Right hindlimb (tissue), 1 donor: ENCODE measurements around the gene GYPC.

ENCODE experiments used
- DNase-seq: peaks from one replicate; pipeline ENCODE4 v3.0.0-alpha.2; 2018

GYPC gene

DNA sequence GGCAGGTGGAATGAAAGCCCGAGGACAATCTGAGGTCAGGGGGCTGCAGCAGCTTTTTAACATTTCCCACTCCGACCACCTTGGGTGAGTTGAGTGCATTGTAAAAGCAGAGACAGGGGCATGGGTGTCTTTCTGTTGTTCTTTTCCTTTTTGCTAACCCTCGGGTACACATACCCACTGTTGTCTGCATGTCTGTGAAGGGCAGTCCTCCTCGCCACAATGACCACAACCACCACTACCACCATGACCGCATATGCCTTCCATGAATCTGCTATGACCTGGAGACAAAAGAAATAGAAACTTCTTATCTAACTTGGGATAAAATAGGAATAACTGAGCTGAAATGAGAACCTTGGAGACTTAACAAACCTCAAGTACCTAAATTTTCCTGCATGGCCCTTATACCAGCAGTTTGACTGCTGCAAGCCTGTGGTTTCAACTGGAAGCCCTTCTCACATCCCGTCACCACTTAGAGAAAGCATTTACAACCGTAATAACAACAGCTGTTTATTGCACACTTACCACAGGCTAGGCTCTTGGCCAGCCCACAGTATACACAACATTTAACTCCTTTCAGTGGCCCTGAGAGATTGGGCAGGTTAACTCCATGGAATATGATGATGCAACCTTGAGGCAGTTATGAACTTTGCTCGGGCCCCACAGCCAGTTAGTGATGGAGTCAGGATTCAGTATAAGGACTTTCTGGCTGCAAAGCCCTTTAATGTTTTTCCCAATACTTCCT is 80.3 kb downstream of the GYPC start:
- peak; percentile 41 for DNase-seq

DNA sequence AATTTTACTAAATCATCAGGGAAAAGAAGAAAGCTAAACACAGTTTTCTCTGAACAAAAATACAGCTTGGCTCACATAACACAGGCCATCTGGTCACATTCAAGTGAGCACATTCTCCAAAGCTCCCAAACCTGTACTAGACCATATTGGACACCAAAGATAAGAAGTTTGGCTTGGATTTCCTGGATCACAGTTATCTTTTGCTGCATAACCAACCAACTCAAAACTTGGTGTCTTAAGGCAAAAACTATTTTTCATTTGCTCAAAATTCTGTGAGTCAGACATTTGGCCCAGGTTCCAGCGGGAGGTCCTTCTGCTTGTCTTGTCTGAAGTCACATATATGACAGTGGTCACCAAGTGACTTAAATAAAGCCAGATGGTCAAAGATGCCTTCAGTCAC is 83.2 kb downstream of the GYPC start:
- DNase-seq: no peak

DNA sequence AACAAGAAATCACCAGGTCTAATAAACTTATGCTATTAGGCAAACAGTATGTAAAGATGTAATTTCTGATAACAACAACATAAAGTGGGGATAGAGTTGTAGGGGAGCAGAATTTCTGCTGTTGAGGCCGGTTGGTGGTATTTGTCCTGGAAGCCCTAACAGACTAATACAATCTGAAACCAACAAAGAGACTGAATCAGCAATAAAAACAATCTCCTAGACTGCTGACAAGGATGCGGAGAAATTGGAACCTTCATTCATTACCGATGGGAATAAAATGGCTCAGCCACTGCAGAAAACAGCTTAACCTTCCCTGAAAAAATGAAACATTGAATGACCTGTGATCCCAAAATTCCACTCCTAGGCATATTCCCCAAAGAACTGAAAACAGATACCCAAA is 88.7 kb downstream of the GYPC start:
- no peak for DNase-seq
